HG02885 (cell line): ENCODE results near the gene MBD3L4.
"Not testable (repeated sequence)": the region's sequence is repeated elsewhere in the genome, so short reads cannot be mapped to it uniquely, and the experiment has no call there.

Experiments
- ATAC-seq: cut with Tn5 transposase; IDR thresholded peaks from one replicate; pipeline ENCODE4 v1.9.1; 2021; ENCODE audit warnings: mild to moderate bottlenecking; ENCODE audit not compliant: unreplicated experiment, poor library complexity

MBD3L4 gene

GRCh38 chr19:7051421-7051820 is 11.4 kb upstream of the MBD3L4 start:
- not testable (repeated sequence) for ATAC-seq

- not testable (repeated sequence) for ATAC-seq
These were observed 9.0 kb upstream of the MBD3L4 start, which contains the start of gene MBD3L2 for GRCh38 chr19:7049021-7049420. TSS of gene MBD3L2 (plus strand) at chr19:7049321. CDS start at chr19:7049374, 53 bp downstream.

GRCh38 chr19:7041563-7041962 is 1.6 kb upstream of the MBD3L4 start:
- ATAC-seq: not testable (repeated sequence)

- not testable (repeated sequence) for ATAC-seq
These were observed 9.7 kb downstream of the MBD3L4 start, which contains the start of gene MBD3L5 for GRCh38 chr19:7030278-7030677. TSS of gene MBD3L5 (plus strand) at chr19:7030578. CDS start at chr19:7030612, 34 bp downstream.

- ATAC-seq: not testable (repeated sequence)
These were observed 11.2 kb downstream of the MBD3L4 start for GRCh38 chr19:7028790-7029189.

GRCh38 chr19:7021331-7021730 is 18.6 kb downstream of the MBD3L4 start, which contains the start of gene MBD3L2B:
TSS of gene MBD3L2B (minus strand) at chr19:7021431. CDS start at chr19:7021397, 34 bp downstream.
- ATAC-seq: not testable (repeated sequence)

GRCh38 chr19:7018828-7019227 is 21.2 kb downstream of the MBD3L4 start:
- no peak for ATAC-seq

- ATAC-seq: no peak
These were observed 26.3 kb downstream of the MBD3L4 start for GRCh38 chr19:7013678-7014077.

- ATAC-seq: no peak
These were observed 29.0 kb downstream of the MBD3L4 start for GRCh38 chr19:7010722-7011593.

- ATAC-seq: no peak
These were observed 32.1 kb downstream of the MBD3L4 start for GRCh38 chr19:7007859-7008258.

GRCh38 chr19:7006135-7006704 is 33.8 kb downstream of the MBD3L4 start:
- no peak for ATAC-seq

GRCh38 chr19:7004313-7004931 is 35.6 kb downstream of the MBD3L4 start:
- no peak for ATAC-seq

GRCh38 chr19:7000816-7001215 is 39.2 kb downstream of the MBD3L4 start:
- ATAC-seq: no peak

GRCh38 chr19:7000333-7000732 is 39.6 kb downstream of the MBD3L4 start:
- no peak for ATAC-seq

- no peak for ATAC-seq
These were observed 40.0 kb downstream of the MBD3L4 start for GRCh38 chr19:6999933-7000332.

GRCh38 chr19:6997679-6998445 is 42.1 kb downstream of the MBD3L4 start:
- no peak for ATAC-seq

- ATAC-seq: no peak
These were observed 43.2 kb downstream of the MBD3L4 start for GRCh38 chr19:6996810-6997209.

- no peak for ATAC-seq
These were observed 44.9 kb downstream of the MBD3L4 start for GRCh38 chr19:6995054-6995453.

- no peak for ATAC-seq
These were observed 51.7 kb downstream of the MBD3L4 start for GRCh38 chr19:6988257-6988656.

- no peak for ATAC-seq
These were observed 52.1 kb downstream of the MBD3L4 start for GRCh38 chr19:6987850-6988249.
